IPS-NIHi11 (cell line): ENCODE measurements around the gene THAP4.

Experiments
- DNase-seq: peaks from one replicate; pipeline ENCODE4 v3.0.0; 2012; ENCODE audit warnings: mixed read lengths, low spot score

THAP4 gene

DNA sequence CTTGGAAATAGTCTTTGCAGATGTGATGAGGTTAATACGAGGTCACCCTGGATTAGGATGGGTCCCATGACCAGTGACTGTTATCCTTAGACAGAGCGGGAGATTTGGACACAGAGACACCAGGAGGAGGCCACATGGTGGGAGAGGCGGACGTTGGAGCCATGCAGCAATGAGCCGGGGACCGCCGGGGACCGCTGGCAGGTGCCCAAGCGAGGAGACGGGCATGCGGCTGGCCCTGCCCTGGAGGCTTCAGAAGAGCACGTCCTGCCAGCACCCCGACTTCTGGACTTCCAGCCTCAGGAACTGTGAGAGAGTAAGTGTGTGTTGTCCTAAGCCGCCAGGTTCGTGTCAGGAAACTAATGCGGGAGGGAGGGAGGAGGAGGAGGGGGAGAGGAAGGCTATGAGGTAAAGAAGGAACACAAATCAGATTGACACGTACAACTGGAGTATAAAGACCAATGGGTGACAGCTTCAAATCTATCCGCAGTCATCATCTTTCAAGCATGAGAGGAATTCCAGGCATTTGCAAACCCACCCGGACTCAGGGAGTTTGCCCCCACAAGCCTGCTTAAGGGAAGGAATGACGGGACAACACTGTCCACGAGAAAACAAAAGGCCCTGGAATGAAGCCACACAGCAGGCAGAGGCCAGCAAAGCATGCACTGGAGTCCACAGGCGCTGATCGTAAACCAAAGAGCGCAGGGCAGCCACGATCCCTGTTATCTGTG is 90.0 kb downstream of the THAP4 start:
- DNase-seq = peak; percentile 30

DNA sequence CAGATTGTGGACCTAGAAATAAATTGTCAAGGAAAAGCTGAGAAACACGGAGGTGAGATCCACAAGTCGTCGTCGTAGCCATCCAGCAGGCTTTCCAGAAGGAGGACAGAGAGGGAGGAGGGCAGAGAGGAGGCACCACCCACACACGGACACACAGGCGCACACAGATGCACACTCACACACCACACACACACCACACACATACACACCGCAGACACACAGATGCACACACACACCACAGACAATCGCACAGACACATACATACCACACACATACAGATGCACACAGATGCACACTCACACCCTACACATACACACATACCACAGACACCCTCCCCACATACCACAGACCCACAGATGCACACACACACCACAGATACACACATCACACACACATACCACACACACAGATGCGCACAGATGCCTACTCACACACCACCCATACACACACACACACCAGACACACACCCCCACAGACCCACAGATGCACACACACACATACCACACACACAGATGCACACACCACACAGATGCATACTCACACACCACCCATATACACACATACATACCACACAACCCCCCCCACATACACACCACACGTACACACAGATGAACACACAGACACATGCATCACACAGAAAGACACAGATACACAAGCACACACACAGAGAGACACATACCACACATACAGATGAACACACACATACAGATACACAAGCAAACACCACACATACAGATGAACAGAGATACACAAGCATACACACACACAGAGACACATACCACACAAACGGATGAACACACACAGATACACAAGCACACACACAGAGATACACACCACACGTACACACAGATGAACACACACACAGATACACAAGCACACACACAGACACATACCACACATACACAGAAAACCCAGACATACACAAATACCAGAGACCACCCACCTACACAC is 91.2 kb downstream of the THAP4 start:
- no peak for DNase-seq

DNA sequence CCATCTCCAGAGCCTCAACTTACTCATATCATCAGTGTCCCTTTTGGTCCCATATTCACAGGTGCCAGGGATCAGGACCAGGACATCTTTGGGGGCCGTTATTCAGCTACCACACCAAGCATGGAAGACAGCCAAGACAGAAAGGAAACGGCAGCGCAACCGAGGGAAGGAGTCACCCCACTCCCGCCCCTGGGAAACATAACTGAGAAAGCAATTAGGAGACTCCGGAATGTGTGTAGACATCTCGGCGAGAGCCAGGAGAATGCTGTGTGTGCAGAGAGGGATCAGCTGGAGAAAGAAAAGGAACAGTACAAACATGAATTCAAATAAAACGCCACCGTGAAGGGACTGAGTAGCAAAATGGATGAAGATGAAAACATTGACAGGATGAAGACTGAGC is 91.9 kb downstream of the THAP4 start:
- DNase-seq = no peak

DNA sequence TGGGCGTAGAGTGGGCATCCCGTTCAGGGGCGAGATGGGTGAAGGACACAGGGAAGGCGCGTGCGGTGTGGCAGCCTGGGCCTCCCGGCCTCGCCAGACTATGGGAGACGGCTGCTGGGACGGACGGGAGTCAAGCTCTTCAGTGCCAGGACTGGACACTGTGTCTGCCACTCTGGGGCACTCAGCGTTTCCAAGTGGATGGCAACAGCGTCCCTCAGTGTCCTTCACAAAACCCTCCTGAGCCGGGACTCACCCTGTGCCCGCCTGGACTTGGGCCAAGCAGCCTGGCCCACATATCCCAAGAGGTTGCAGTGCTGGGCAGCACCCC is 94.7 kb downstream of the THAP4 start:
- no peak for DNase-seq

DNA sequence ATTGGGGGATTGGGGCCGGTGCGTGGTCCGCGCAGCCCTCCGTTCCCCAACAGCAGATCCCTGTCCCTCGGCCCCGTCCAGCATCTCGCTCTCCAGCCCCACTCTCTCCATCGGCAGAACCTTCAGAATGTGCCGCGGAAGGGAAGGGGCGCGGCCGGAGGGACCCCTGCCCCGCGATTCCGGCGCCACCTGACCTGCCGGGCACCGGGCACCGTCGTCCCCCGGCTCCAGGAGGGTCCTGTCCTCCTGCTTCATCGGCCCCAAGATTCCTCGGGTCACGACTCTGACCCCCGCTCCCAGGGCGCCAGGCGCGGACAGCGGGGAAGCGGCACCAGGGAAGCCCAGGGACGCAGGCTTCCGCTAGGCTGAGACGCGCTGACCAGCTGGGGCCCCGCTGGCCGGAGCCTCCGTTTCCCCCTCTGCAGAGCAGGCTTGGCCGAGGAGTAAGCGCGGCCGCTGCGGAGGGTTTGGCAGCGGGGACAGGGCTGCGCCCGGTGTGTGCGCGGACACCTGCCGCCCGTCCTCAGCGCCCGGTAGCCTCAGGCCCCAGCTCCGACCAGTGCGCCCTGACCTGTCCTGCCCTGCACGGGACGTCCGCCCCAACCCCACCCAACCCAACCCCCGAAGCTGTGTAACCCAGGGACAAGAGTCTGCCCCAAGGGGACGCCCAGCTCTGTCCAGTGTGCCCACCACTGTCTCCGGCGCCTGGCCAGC is 95.2 kb downstream of the THAP4 start:
- peak; percentile 53 for DNase-seq

DNA sequence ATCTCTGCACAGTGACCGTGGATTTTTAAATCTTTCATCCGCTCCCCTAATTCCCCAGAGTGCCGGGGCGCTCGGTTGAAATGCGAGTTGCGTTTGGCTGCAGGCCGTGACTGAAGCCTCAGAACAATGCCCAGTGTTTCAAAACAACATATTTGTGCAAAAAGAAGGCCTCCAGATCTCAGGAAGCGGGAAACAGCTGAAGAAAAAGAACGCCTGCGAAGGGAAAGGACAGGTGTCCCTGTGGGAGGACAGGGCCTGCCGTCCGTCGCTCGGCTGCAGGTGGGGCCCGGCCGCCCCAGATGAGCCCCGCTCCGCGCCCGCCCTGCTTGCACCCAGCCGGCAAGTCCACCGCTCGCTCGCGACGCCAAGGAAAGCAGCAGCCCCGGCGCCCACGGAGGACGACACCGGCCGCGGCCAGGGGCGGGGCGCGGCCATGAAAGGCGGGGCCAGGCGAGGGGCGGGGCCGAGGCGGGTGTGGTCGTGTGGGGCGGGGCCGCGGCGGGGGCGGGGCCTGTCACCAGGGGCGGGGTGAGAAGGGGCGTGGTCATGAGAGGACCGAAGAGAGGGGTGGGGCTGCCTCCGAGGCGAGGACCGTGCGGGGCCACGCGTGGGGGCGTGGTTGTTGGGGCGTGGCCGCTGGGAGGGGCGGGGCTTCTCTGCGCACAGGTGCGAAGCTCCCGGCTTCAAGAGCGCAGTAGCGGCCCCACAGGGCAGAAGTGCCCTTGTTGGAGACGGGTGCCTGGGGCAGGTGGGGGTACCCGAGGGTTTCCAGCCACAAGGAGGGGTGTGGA is 96.0 kb downstream of the THAP4 start:
- peak; percentile 99 for DNase-seq

DNA sequence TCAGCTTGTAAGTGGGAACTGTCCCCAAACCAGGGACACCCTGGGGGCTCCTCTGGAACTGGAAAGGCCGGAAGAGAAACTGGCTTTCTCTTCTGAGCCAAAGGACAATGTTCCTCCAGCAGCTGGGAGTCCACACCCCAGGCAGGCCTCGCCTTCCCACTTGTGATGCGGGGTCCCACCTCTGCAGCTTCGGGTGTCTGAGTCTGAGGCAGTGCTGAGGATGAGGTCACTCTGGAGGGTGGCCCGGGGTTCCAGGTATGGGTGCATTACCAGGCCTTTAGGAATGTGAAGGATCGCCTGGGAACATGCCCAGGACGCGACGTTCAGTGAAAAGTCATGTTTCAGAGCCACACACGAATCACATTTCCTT is 96.6 kb downstream of the THAP4 start:
- peak; percentile 32 for DNase-seq

DNA sequence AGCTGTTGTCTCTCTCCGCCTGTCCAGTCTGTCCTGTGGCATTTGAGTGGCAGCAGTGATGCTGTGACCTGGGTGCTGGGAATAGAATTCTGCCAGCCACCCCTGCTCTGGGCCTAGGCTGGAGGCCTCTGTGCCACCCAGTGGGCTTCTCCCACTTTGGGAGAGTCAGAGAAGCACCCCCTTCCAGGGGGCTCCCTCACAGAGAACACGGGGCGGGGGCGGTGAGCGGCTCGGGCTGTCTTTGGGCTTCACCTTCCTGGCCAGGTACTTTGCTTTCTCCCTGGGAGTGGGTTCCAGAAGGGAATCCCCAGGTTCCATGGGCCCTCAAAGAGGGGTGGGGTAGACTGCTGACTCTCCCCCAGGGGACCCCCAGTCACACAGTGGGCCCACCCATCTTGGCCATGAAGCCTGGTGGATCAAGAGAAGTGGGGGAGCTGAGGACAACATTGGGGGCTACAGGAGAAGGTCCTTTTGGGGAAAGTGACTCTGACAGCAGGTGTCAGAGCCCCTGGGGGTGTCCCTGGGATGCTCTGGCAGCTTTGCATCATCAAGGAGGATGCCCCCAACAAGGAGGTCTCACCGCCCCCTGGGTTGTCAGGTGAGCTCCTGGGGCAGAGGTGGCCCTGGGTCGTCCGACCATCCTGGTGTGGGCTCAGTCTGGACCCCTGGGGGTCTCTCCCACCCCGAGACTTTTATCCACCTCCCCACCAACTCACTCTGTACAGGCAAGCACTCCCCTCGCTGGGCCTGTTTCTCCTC is 97.2 kb downstream of the THAP4 start:
- DNase-seq = no peak

DNA sequence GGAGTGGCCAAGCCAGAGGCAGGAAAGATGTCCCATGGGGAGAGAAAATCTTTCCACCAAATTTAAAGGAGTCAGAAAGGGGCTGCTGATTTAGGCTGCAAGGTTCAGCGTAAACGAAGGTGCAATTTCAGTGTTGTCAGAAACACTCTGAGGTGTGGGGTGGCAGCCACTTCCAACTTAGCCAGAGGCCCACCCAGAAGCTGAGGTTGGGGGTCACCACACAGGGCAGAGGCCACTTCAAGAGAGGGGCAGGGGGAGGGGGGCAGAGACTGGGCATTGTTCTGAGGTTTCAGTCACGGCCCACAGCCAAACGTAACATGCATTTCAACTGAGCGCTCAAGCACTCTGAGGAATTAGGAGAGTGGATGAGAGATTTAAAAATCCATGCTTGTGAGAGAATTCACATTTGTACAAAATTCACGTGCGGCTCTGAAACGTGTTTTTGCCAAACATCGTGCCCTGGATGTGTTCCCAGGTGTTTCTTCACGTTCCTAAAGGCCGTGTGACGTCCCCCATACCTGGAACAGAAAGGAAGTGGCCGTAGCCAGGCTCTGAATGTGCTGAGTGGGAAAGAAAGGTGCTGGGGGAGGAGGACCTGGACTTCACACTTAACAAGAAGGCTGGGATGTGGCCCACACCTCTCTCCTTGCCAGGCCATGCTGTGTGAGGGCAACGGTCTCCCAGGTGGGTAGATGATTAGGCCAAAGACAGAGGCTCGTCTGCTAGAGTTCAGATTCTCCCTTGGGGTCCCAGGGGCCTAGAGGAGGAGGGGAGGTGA is 97.9 kb downstream of the THAP4 start:
- DNase-seq = no peak

DNA sequence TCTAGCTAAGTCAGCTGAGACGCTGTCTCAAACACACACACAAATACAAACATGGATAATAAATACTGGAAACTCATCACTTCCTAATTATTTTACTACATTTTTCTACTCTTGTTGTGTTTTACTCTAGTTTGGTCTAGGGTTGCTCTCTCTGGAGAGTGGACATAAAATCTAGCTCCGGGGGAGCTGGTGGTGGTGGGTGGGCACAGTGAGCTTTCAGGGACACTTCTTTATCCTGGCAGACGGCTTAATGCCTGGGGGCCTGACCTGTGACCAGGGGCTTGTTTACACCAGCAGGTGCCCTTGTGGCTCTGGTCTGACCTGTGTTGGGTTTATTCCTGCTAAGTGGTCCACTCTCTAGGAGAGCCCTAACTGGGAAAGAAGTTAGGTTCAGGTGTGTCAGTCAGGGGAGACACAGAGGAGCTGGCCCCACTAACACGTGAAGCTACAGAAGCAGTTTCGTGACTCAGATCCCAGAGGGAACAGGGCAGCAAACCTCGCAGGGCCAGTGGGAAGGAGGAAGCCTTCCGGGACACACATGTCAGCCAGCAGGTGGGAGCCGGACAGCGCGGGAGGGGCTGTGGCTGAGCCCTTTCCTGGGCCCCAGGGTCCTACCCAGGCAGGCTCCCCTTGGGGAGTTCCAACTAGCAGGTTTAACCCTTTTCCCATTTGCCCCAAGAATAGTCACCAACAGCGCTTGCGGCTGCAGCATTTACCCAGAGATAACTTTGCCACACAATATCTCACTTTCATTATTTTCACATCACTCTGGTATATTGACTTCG is 100.9 kb downstream of the THAP4 start:
- no peak for DNase-seq

DNA sequence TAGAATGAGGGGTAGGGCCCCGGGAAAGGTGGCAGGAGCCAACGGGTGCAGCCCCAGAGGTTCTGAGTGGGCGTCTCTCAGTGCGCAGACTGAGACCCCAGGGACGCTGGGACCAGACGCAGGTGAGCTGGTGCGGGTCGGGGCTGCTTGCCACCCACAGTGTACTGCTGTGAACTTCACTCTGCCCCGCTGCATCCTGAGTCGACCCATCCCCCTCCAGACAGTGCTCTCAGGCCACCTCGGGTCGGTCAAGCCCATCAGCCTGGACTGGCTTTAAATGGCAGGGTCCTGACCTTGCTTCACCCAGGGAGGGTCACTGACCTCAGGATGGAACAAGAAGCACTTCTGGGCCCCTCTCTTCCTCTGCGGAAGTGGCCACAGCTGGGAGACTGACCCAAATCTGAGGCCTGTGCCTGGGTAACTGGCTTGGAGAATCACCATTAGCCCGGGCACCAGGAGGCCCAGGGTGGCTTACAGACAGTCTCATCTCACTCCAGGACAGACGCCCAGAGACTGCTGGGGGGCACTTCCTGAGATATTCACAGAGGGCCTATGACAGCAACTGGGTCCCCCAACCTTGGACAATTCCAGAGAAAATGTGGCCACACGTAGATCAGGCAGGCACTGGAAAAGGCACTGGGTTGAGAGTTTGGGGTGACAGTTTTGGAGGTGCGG is 102.1 kb downstream of the THAP4 start:
- no peak for DNase-seq
